ENCODE results near the gene DDRGK1. TPM values are rescaled to one million over a fixed set of nuclear protein-coding genes. Genes with fewer than 3 reads are reported as not detected.
A peak's percentile ranks its signal among the peaks of the same experiment; 100 is the strongest.

Gene DDRGK1
- total RNA-seq, 1 experiment from 2014 or later: 22.0 TPM

GRCh38 chr20:3238616-3239025 is 34.1 kb upstream of the DDRGK1 start:
- DNase-seq: peak; percentile 86
- Histone ChIP-seq H2AFZ (ENCODE audit: low read length) (peak overlapping the region; percentile 93), H3K9me2 (replicated peaks; ENCODE audit: insufficient read depth, low read length) (no peaks in the 10 kb centered on the region), H3K27ac (ENCODE audit: low read length) (no peak overlapping the region), H4K20me1 (ENCODE audit: insufficient read depth, low read depth, low read length) (no peaks in the 10 kb centered on the region), H3K36me3 (ENCODE audit: insufficient read depth, low read length) (no peaks in the 10 kb centered on the region), H3K9ac (ENCODE audit: low read length) (peak overlapping the region; percentile 64), H3K9me3 (ENCODE audit: low read length) (no peaks in the 10 kb centered on the region), H3K27me3 (ENCODE audit: low read length) (no peaks in the 10 kb centered on the region), H3K4me3 (ENCODE audit: low read length) (peak overlapping the region; percentile 72), H3K4me1 (ENCODE audit: low read length) (peaks cover 14% of the 10 kb centered on the region), H3K79me2 (ENCODE audit: low read length) (no peaks in the 10 kb centered on the region), H3K4me2 (ENCODE audit: low read depth, low read length, poor library complexity, severe bottlenecking) (peak overlapping the region; percentile 85)

GRCh38 chr20:3237958-3238615 is 33.6 kb upstream of the DDRGK1 start:
- H3K4me1 ChIP-seq (ENCODE audit: low read length): peaks cover 14% of the 10 kb centered on the region
- H3K27me3 ChIP-seq (ENCODE audit: low read length): no peaks in the 10 kb centered on the region
- H3K36me3 ChIP-seq (ENCODE audit: insufficient read depth, low read length): no peaks in the 10 kb centered on the region
- peak overlapping the region; percentile 85 for H3K4me2 ChIP-seq (ENCODE audit: low read depth, low read length, poor library complexity, severe bottlenecking)
- H3K9ac ChIP-seq (ENCODE audit: low read length): peak overlapping the region; percentile 64
- H3K27ac ChIP-seq (ENCODE audit: low read length): no peak overlapping the region
- peak overlapping the region; percentile 93; the same call in 1 of the 2 replicates for H2AFZ ChIP-seq (ENCODE audit: low read length)
- H3K9me2 ChIP-seq (replicated peaks; ENCODE audit: insufficient read depth, low read length): no peaks in the 10 kb centered on the region
- H3K79me2 ChIP-seq (ENCODE audit: low read length): no peaks in the 10 kb centered on the region
- H3K9me3 ChIP-seq (ENCODE audit: low read length): no peaks in the 10 kb centered on the region
- no peaks in the 10 kb centered on the region for H4K20me1 ChIP-seq (ENCODE audit: insufficient read depth, low read depth, low read length)
- peak overlapping the region; percentile 72 for H3K4me3 ChIP-seq (ENCODE audit: low read length)
- no peak for DNase-seq

GRCh38 chr20:3237011-3237957 is 32.8 kb upstream of the DDRGK1 start:
- Histone ChIP-seq H3K27ac (ENCODE audit: low read length) (no peak overlapping the region), H3K4me2 (ENCODE audit: low read depth, low read length, poor library complexity, severe bottlenecking) (no peak overlapping the region), H3K4me1 (ENCODE audit: low read length) (peaks cover 14% of the 10 kb centered on the region), H3K79me2 (ENCODE audit: low read length) (no peaks in the 10 kb centered on the region), H4K20me1 (ENCODE audit: insufficient read depth, low read depth, low read length) (no peaks in the 10 kb centered on the region), H3K4me3 (ENCODE audit: low read length) (no peak overlapping the region; the same call in 1 of the 2 replicates), H3K9me3 (ENCODE audit: low read length) (no peaks in the 10 kb centered on the region), H3K36me3 (ENCODE audit: insufficient read depth, low read length) (no peaks in the 10 kb centered on the region), H3K9ac (ENCODE audit: low read length) (no peak overlapping the region), H3K9me2 (replicated peaks; ENCODE audit: insufficient read depth, low read length) (no peaks in the 10 kb centered on the region), H2AFZ (ENCODE audit: low read length) (no peak overlapping the region), H3K27me3 (ENCODE audit: low read length) (no peaks in the 10 kb centered on the region)
- no peak for DNase-seq

- Histone ChIP-seq H3K4me3 (ENCODE audit: low read length) (no peak overlapping the region), H3K79me2 (ENCODE audit: low read length) (no peaks in the 10 kb centered on the region), H4K20me1 (ENCODE audit: insufficient read depth, low read depth, low read length) (no peaks in the 10 kb centered on the region), H3K9me3 (ENCODE audit: low read length) (no peaks in the 10 kb centered on the region), H3K4me1 (ENCODE audit: low read length) (peaks cover 14% of the 10 kb centered on the region), H3K27me3 (ENCODE audit: low read length) (no peaks in the 10 kb centered on the region), H3K36me3 (ENCODE audit: insufficient read depth, low read length) (no peaks in the 10 kb centered on the region), H3K4me2 (ENCODE audit: low read depth, low read length, poor library complexity, severe bottlenecking) (no peak overlapping the region), H2AFZ (ENCODE audit: low read length) (no peak overlapping the region), H3K27ac (ENCODE audit: low read length) (no peak overlapping the region), H3K9me2 (replicated peaks; ENCODE audit: insufficient read depth, low read length) (no peaks in the 10 kb centered on the region), H3K9ac (ENCODE audit: low read length) (no peak overlapping the region)
- DNase-seq: no peak
These were observed 31.3 kb upstream of the DDRGK1 start for GRCh38 chr20:3235666-3236324.

GRCh38 chr20:3233991-3234498 is 29.6 kb upstream of the DDRGK1 start:
- Histone ChIP-seq H3K9me2 (replicated peaks; ENCODE audit: insufficient read depth, low read length) (no peaks in the 10 kb centered on the region), H3K36me3 (ENCODE audit: insufficient read depth, low read length) (no peaks in the 10 kb centered on the region), H3K27ac (ENCODE audit: low read length) (no peak overlapping the region), H3K4me3 (ENCODE audit: low read length) (no peak overlapping the region), H3K9me3 (ENCODE audit: low read length) (no peaks in the 10 kb centered on the region), H3K4me2 (ENCODE audit: low read depth, low read length, poor library complexity, severe bottlenecking) (no peak overlapping the region), H3K79me2 (ENCODE audit: low read length) (no peaks in the 10 kb centered on the region), H3K27me3 (ENCODE audit: low read length) (no peaks in the 10 kb centered on the region), H4K20me1 (ENCODE audit: insufficient read depth, low read depth, low read length) (no peaks in the 10 kb centered on the region), H2AFZ (ENCODE audit: low read length) (no peak overlapping the region), H3K4me1 (ENCODE audit: low read length) (peaks cover 9% of the 10 kb centered on the region), H3K9ac (ENCODE audit: low read length) (no peak overlapping the region)
- no peak for DNase-seq

- Histone ChIP-seq H4K20me1 (ENCODE audit: insufficient read depth, low read depth, low read length) (no peaks in the 10 kb centered on the region), H3K9me3 (ENCODE audit: low read length) (no peaks in the 10 kb centered on the region), H2AFZ (ENCODE audit: low read length) (no peak overlapping the region), H3K27ac (ENCODE audit: low read length) (no peak overlapping the region), H3K36me3 (ENCODE audit: insufficient read depth, low read length) (no peaks in the 10 kb centered on the region), H3K27me3 (ENCODE audit: low read length) (no peaks in the 10 kb centered on the region), H3K9me2 (replicated peaks; ENCODE audit: insufficient read depth, low read length) (no peaks in the 10 kb centered on the region), H3K9ac (ENCODE audit: low read length) (no peak overlapping the region), H3K79me2 (ENCODE audit: low read length) (no peaks in the 10 kb centered on the region), H3K4me1 (ENCODE audit: low read length) (peaks cover 5% of the 10 kb centered on the region), H3K4me3 (ENCODE audit: low read length) (no peak overlapping the region), H3K4me2 (ENCODE audit: low read depth, low read length, poor library complexity, severe bottlenecking) (no peak overlapping the region)
- DNase-seq: no peak
These were observed 28.9 kb upstream of the DDRGK1 start for GRCh38 chr20:3233131-3233990.

- Histone ChIP-seq H3K9me2 (replicated peaks; ENCODE audit: insufficient read depth, low read length) (no peaks in the 10 kb centered on the region), H3K4me1 (ENCODE audit: low read length) (no peaks in the 10 kb centered on the region), H3K27me3 (ENCODE audit: low read length) (no peaks in the 10 kb centered on the region), H3K4me3 (ENCODE audit: low read length) (no peak overlapping the region), H4K20me1 (ENCODE audit: insufficient read depth, low read depth, low read length) (no peaks in the 10 kb centered on the region), H2AFZ (ENCODE audit: low read length) (no peak overlapping the region), H3K27ac (ENCODE audit: low read length) (no peak overlapping the region), H3K9ac (ENCODE audit: low read length) (no peak overlapping the region), H3K9me3 (ENCODE audit: low read length) (no peaks in the 10 kb centered on the region), H3K79me2 (ENCODE audit: low read length) (no peaks in the 10 kb centered on the region), H3K4me2 (ENCODE audit: low read depth, low read length, poor library complexity, severe bottlenecking) (no peak overlapping the region), H3K36me3 (ENCODE audit: insufficient read depth, low read length) (no peaks in the 10 kb centered on the region)
- no peak for DNase-seq
These were observed 27.6 kb upstream of the DDRGK1 start for GRCh38 chr20:3231889-3232588.
